GM23338 (cell line): ENCODE measurements around the gene DTD2. TPM values are rescaled to one million over a fixed set of nuclear protein-coding genes. Genes with fewer than 3 reads are reported as not detected.

Experiments used
- ATAC-seq: fragments of 200-7000 bp; cut with Tn5 transposase; 3 replicates; pipeline ENCODE4 v1.9.1; 2020
- DNase-seq: peaks from one replicate; pipeline ENCODE4 v3.0.0-alpha.2; 2015; ENCODE audit warnings: low spot score
- H2AFZ ChIP-seq: fragments of 200-600 bp; sonication (generic); 2 replicates; pipeline ENCODE4 v1.8.0; 2016; ENCODE audit warnings: antibody characterized with exemption, mild to moderate bottlenecking, moderate library complexity
- H3F3A ChIP-seq: fragments of 200-600 bp; sonication (generic); replicated peaks from 2 replicates; pipeline ENCODE4 v1.8.0; 2017; ENCODE audit warnings: antibody characterized with exemption, mixed run types, low read depth
- H3K27ac ChIP-seq: fragments of 200-600 bp; sonication (generic); 2 replicates; pipeline ENCODE4 v1.6.1; 2016; ENCODE audit warnings: low read depth
- H3K27me3 ChIP-seq: fragments of 200-600 bp; sonication (generic); 2 replicates; pipeline ENCODE4 v1.8.0; 2016; ENCODE audit warnings: mild to moderate bottlenecking, mixed run types, moderate library complexity; ENCODE audit not compliant: insufficient read depth
- H3K36me3 ChIP-seq: fragments of 200-600 bp; sonication (generic); 2 replicates; pipeline ENCODE4 v1.8.0; 2016; ENCODE audit warnings: mild to moderate bottlenecking; ENCODE audit not compliant: insufficient read depth
- H3K4me1 ChIP-seq: fragments of 200-600 bp; sonication (generic); 2 replicates; pipeline ENCODE4 v1.8.0; 2016; ENCODE audit warnings: mild to moderate bottlenecking, moderate library complexity; ENCODE audit not compliant: insufficient read depth
- H3K4me2 ChIP-seq: fragments of 200-600 bp; sonication (generic); 2 replicates; pipeline ENCODE4 v1.7.1; 2017; ENCODE audit warnings: mixed run types
- H3K4me3 ChIP-seq: fragments of 200-600 bp; sonication (generic); 2 replicates; pipeline ENCODE4 v1.6.1; 2016; ENCODE audit warnings: mixed run types
- H3K79me2 ChIP-seq: fragments of 200-600 bp; sonication (generic); replicated peaks from 2 replicates; pipeline ENCODE4 v1.8.0; 2017; ENCODE audit warnings: mild to moderate bottlenecking; ENCODE audit not compliant: insufficient read depth
- H3K9me2 ChIP-seq: fragments of 200-600 bp; sonication (generic); 2 replicates; pipeline ENCODE4 v1.8.0; 2017; ENCODE audit not compliant: insufficient read depth
- H4K20me1 ChIP-seq: fragments of 200-600 bp; sonication (generic); replicated peaks from 2 replicates; pipeline ENCODE4 v1.8.0; 2017; ENCODE audit warnings: mild to moderate bottlenecking; ENCODE audit not compliant: insufficient read depth
- H3K27ac Mint-ChIP-seq: 2 replicates; pipeline ENCODE4 v1.8.0; 2020; ENCODE audit warnings: inconsistent platforms, mild to moderate bottlenecking, moderate library complexity, mixed read lengths
- H3K27me3 Mint-ChIP-seq: 3 replicates; pipeline ENCODE4 v1.8.0; 2022; ENCODE audit warnings: low read depth, mild to moderate bottlenecking, moderate library complexity, mixed read lengths, inconsistent platforms; ENCODE audit not compliant: insufficient read depth, poor library complexity
- H3K36me3 Mint-ChIP-seq: 3 replicates; pipeline ENCODE4 v1.8.0; 2021; ENCODE audit warnings: low read depth, mild to moderate bottlenecking, inconsistent platforms, moderate library complexity, mixed read lengths
- H3K4me1 Mint-ChIP-seq: 3 replicates; pipeline ENCODE4 v1.8.0; 2020; ENCODE audit warnings: mild to moderate bottlenecking, inconsistent platforms, mixed read lengths
- H3K4me3 Mint-ChIP-seq: 3 replicates; pipeline ENCODE4 v1.8.0; 2021; ENCODE audit warnings: moderate library complexity, mild to moderate bottlenecking, inconsistent platforms, mixed read lengths
- H3K9me3 Mint-ChIP-seq: 3 replicates; pipeline ENCODE4 v1.8.0; 2020; ENCODE audit warnings: moderate library complexity, mild to moderate bottlenecking, inconsistent platforms, mixed read lengths
- CREB1 ChIP-seq: fragments of 250-450 bp; sonication (Bioruptor Pico); IDR thresholded peaks from 2 replicates; pipeline ENCODE4 v1.5.0; 2020; ENCODE audit warnings: low read depth, mild to moderate bottlenecking, moderate library complexity
- EZH2 ChIP-seq: fragments of 200-600 bp; sonication (generic); IDR thresholded peaks from one replicate; pipeline ENCODE4 v1.8.0; 2017; ENCODE audit warnings: antibody characterized with exemption, mild to moderate bottlenecking, low read depth; ENCODE audit not compliant: unreplicated experiment
- EZH2phosphoT487 ChIP-seq: fragments of 200-600 bp; sonication (generic); IDR thresholded peaks from one replicate; pipeline ENCODE4 v1.8.1; 2018; ENCODE audit warnings: antibody characterized with exemption; ENCODE audit not compliant: unreplicated experiment
- JUNB ChIP-seq: IDR thresholded peaks from one replicate; pipeline ENCODE4 v1.6.1; 2016; ENCODE audit warnings: antibody characterized with exemption; ENCODE audit not compliant: unreplicated experiment
- NANOG ChIP-seq: IDR thresholded peaks from 2 replicates; pipeline ENCODE4 v1.6.1; 2016; ENCODE audit warnings: antibody characterized with exemption, borderline replicate concordance
- POLR2AphosphoS5 ChIP-seq: IDR thresholded peaks from 2 replicates; pipeline ENCODE4 v1.6.1; 2016; ENCODE audit warnings: antibody characterized with exemption, low read depth
- STAT1 ChIP-seq: IDR thresholded peaks from one replicate; pipeline ENCODE4 v1.6.1; 2016; ENCODE audit warnings: antibody characterized with exemption; ENCODE audit not compliant: unreplicated experiment
- ZNF114 ChIP-seq: fragments of 250-450 bp; sonication (Bioruptor Pico); IDR thresholded peaks from 2 replicates; pipeline ENCODE4 v1.5.0; 2020; ENCODE audit warnings: mild to moderate bottlenecking, moderate library complexity
- ZNF331 ChIP-seq: fragments of 250-450 bp; sonication (Bioruptor Pico); IDR thresholded peaks from 2 replicates; pipeline ENCODE4 v1.5.0; 2020; ENCODE audit warnings: low read depth, mild to moderate bottlenecking, moderate library complexity
- polyA plus RNA-seq: library from polyadenylated mRNA; unstranded; fragments of >200 nt; fragmentation: Nextera tagmentation; extraction: Ambion mirVana; gene quantifications from 2 replicates; pipeline ENCODE4 v1.2.1, GENCODE V29; 2016
- total RNA-seq: library from RNA; depleted of rRNA; stranded (reverse); fragments of >200 nt; shearing (Covaris generic); gene quantifications from 2 replicates; pipeline ENCODE4 v1.2.3, GENCODE V29; 2014
- TF ChIP-seq, protein P1 (sequence below): fragments of 250-450 bp; sonication (Bioruptor Pico); IDR thresholded peaks from 2 replicates; pipeline ENCODE4 v1.5.0; 2020; ENCODE audit warnings: mild to moderate bottlenecking, moderate library complexity
- TF ChIP-seq, protein P2 (sequence below): IDR thresholded peaks from 2 replicates; pipeline ENCODE4 v1.6.1; 2016; ENCODE audit warnings: antibody characterized with exemption
- TF ChIP-seq, protein P3 (sequence below), 2 experiments: fragments of 200-600 bp in 1 of 2; sonication (generic) in 1 of 2; conservative IDR thresholded peaks; 2 replicates each; pipeline versions ENCODE4 v1.5.1 to v1.6.1; 2016 to 2017; ENCODE audit warnings: antibody characterized with exemption in 2 of 2, low read depth in 2 of 2, mild to moderate bottlenecking in 2 of 2, moderate library complexity in 1 of 2
- TF ChIP-seq, protein P4 (sequence below): IDR thresholded peaks from one replicate; pipeline ENCODE4 v1.6.1; 2018; ENCODE audit warnings: antibody characterized with exemption; ENCODE audit not compliant: unreplicated experiment

DTD2 gene
- total and polyA plus RNA-seq, 2 experiments from 2014 or later = 6.3 to 37.5 TPM

DNA sequence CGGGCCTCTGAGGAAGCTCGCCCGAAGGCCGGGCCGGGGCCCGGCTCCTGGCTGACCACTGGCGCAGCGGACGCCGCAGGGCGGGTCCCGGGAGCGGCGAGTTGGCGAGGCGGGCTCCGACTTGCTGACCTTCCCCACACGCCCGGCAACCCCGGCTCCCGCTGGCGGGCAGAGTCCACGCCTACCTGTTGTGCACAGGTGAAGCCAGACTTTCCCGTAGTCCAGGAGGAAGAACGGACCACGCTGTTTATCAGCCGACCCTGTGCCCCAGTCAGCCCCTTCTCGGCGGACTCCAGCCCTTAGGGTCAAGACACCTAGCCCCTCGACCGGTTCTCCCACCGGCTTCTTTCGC is 37.4 kb downstream of the DTD2 start:
- H4K20me1 ChIP-seq = no peaks in the 10 kb centered on the region
- no peaks in the 10 kb centered on the region for H3K36me3 ChIP-seq
- H3K4me3 ChIP-seq = peak overlapping the region; percentile 94
- H3K27ac Mint-ChIP-seq = peak overlapping the region; percentile 90
- H3K9me2 ChIP-seq = no peaks in the 10 kb centered on the region
- H3K4me1 ChIP-seq = 0 out of 2 replicates have a peak, but pooled peaks cover 14% of the 10 kb centered on the region
- no peaks in the 10 kb centered on the region for H3K9me3 Mint-ChIP-seq
- ATAC-seq (peak; percentile 83), DNase-seq (peak; percentile 77)
- H3K27me3 Mint-ChIP-seq = peaks cover 2% of the 10 kb centered on the region
- peaks cover 11% of the 10 kb centered on the region for H3K4me1 Mint-ChIP-seq
- H2AFZ ChIP-seq = peak overlapping the region; percentile 92
- peak overlapping the region; percentile 87 for H3K4me2 ChIP-seq
- no peaks in the 10 kb centered on the region for H3F3A ChIP-seq
- H3K27ac ChIP-seq = peak overlapping the region; percentile 76
- TF ChIP-seq NANOG (no peak), STAT1 (no peak), ZNF114 (no peak), CREB1 (CRISPR knock-in tag) (no peak), EZH2 (no peak), JUNB (no peak), EZH2phosphoT487 (no peak), ZNF331 (CRISPR knock-in tag) (no peak), POLR2AphosphoS5 (no peak)
- TF ChIP-seq, protein P1, sequence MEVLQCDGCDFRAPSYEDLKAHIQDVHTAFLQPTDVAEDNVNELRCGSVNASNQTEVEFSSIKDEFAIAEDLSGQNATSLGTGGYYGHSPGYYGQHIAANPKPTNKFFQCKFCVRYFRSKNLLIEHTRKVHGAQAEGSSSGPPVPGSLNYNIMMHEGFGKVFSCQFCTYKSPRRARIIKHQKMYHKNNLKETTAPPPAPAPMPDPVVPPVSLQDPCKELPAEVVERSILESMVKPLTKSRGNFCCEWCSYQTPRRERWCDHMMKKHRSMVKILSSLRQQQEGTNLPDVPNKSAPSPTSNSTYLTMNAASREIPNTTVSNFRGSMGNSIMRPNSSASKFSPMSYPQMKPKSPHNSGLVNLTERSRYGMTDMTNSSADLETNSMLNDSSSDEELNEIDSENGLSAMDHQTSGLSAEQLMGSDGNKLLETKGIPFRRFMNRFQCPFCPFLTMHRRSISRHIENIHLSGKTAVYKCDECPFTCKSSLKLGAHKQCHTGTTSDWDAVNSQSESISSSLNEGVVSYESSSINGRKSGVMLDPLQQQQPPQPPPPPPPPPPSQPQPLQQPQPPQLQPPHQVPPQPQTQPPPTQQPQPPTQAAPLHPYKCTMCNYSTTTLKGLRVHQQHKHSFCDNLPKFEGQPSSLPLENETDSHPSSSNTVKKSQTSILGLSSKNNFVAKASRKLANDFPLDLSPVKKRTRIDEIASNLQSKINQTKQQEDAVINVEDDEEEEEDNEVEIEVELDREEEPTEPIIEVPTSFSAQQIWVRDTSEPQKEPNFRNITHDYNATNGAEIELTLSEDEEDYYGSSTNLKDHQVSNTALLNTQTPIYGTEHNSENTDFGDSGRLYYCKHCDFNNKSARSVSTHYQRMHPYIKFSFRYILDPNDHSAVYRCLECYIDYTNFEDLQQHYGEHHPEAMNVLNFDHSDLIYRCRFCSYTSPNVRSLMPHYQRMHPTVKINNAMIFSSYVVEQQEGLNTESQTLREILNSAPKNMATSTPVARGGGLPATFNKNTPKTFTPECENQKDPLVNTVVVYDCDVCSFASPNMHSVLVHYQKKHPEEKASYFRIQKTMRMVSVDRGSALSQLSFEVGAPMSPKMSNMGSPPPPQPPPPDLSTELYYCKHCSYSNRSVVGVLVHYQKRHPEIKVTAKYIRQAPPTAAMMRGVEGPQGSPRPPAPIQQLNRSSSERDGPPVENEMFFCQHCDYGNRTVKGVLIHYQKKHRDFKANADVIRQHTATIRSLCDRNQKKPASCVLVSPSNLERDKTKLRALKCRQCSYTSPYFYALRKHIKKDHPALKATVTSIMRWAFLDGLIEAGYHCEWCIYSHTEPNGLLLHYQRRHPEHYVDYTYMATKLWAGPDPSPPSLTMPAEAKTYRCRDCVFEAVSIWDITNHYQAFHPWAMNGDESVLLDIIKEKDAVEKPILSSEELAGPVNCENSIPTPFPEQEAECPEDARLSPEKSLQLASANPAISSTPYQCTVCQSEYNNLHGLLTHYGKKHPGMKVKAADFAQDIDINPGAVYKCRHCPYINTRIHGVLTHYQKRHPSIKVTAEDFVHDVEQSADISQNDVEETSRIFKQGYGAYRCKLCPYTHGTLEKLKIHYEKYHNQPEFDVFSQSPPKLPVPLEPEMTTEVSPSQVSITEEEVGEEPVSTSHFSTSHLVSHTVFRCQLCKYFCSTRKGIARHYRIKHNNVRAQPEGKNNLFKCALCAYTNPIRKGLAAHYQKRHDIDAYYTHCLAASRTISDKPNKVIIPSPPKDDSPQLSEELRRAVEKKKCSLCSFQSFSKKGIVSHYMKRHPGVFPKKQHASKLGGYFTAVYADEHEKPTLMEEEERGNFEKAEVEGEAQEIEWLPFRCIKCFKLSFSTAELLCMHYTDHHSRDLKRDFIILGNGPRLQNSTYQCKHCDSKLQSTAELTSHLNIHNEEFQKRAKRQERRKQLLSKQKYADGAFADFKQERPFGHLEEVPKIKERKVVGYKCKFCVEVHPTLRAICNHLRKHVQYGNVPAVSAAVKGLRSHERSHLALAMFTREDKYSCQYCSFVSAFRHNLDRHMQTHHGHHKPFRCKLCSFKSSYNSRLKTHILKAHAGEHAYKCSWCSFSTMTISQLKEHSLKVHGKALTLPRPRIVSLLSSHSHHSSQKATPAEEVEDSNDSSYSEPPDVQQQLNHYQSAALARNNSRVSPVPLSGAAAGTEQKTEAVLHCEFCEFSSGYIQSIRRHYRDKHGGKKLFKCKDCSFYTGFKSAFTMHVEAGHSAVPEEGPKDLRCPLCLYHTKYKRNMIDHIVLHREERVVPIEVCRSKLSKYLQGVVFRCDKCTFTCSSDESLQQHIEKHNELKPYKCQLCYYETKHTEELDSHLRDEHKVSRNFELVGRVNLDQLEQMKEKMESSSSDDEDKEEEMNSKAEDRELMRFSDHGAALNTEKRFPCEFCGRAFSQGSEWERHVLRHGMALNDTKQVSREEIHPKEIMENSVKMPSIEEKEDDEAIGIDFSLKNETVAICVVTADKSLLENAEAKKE (CRISPR knock-in tag) = no peak
- TF ChIP-seq, protein P2, sequence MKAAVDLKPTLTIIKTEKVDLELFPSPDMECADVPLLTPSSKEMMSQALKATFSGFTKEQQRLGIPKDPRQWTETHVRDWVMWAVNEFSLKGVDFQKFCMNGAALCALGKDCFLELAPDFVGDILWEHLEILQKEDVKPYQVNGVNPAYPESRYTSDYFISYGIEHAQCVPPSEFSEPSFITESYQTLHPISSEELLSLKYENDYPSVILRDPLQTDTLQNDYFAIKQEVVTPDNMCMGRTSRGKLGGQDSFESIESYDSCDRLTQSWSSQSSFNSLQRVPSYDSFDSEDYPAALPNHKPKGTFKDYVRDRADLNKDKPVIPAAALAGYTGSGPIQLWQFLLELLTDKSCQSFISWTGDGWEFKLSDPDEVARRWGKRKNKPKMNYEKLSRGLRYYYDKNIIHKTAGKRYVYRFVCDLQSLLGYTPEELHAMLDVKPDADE = no peak
- TF ChIP-seq, protein P3, sequence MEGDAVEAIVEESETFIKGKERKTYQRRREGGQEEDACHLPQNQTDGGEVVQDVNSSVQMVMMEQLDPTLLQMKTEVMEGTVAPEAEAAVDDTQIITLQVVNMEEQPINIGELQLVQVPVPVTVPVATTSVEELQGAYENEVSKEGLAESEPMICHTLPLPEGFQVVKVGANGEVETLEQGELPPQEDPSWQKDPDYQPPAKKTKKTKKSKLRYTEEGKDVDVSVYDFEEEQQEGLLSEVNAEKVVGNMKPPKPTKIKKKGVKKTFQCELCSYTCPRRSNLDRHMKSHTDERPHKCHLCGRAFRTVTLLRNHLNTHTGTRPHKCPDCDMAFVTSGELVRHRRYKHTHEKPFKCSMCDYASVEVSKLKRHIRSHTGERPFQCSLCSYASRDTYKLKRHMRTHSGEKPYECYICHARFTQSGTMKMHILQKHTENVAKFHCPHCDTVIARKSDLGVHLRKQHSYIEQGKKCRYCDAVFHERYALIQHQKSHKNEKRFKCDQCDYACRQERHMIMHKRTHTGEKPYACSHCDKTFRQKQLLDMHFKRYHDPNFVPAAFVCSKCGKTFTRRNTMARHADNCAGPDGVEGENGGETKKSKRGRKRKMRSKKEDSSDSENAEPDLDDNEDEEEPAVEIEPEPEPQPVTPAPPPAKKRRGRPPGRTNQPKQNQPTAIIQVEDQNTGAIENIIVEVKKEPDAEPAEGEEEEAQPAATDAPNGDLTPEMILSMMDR (conservative IDR thresholded peaks at IDR 0.05; ENCODE audit: low read depth in 2 of 2) = no peak
- TF ChIP-seq, protein P4, sequence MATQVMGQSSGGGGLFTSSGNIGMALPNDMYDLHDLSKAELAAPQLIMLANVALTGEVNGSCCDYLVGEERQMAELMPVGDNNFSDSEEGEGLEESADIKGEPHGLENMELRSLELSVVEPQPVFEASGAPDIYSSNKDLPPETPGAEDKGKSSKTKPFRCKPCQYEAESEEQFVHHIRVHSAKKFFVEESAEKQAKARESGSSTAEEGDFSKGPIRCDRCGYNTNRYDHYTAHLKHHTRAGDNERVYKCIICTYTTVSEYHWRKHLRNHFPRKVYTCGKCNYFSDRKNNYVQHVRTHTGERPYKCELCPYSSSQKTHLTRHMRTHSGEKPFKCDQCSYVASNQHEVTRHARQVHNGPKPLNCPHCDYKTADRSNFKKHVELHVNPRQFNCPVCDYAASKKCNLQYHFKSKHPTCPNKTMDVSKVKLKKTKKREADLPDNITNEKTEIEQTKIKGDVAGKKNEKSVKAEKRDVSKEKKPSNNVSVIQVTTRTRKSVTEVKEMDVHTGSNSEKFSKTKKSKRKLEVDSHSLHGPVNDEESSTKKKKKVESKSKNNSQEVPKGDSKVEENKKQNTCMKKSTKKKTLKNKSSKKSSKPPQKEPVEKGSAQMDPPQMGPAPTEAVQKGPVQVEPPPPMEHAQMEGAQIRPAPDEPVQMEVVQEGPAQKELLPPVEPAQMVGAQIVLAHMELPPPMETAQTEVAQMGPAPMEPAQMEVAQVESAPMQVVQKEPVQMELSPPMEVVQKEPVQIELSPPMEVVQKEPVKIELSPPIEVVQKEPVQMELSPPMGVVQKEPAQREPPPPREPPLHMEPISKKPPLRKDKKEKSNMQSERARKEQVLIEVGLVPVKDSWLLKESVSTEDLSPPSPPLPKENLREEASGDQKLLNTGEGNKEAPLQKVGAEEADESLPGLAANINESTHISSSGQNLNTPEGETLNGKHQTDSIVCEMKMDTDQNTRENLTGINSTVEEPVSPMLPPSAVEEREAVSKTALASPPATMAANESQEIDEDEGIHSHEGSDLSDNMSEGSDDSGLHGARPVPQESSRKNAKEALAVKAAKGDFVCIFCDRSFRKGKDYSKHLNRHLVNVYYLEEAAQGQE = no peak
- H3K79me2 ChIP-seq = peaks cover 44% of the 10 kb centered on the region
- H3K27me3 ChIP-seq = no peaks in the 10 kb centered on the region
- H3K4me3 Mint-ChIP-seq = peak overlapping the region; percentile 93
- H3K36me3 Mint-ChIP-seq = no peaks in the 10 kb centered on the region
